Calu3 (cell line): ENCODE data around the gene ABCC8. TPM values are rescaled to one million over a fixed set of nuclear protein-coding genes. Genes with fewer than 3 reads are reported as not detected.

Experiments used
- BruUV-seq: library from RNA; stranded (reverse); fragments of 400-500 nt; replicated peaks from 2 replicates; lab custom pipeline; 2021; lab: Mats Ljungman, UMichigan
- CTCF ChIA-PET: fragments of 300-600 bp; sonication (Branson Sonifier 250); formaldehyde crosslinking; loops from one replicate; lab custom pipeline; 2022; ENCODE audit warnings: antibody characterized with exemption; lab: Charles Lee
- DNase-seq: peaks from one replicate; pipeline ENCODE4 v3.0.0; 2022
- H3K27ac Mint-ChIP-seq: one replicate; pipeline ENCODE4 v1.8.0; 2022; ENCODE audit warnings: mixed read lengths; ENCODE audit not compliant: unreplicated experiment
- H3K27me3 Mint-ChIP-seq: one replicate; pipeline ENCODE4 v1.8.0; 2022; ENCODE audit warnings: mixed read lengths; ENCODE audit not compliant: unreplicated experiment
- H3K36me3 Mint-ChIP-seq: one replicate; pipeline ENCODE4 v1.8.0; 2022; ENCODE audit warnings: mild to moderate bottlenecking, moderate library complexity, mixed read lengths; ENCODE audit not compliant: insufficient read depth, unreplicated experiment
- H3K4me1 Mint-ChIP-seq: one replicate; pipeline ENCODE4 v1.8.0; 2022; ENCODE audit warnings: mild to moderate bottlenecking, low read depth, mixed read lengths; ENCODE audit not compliant: unreplicated experiment
- H3K4me3 Mint-ChIP-seq: one replicate; pipeline ENCODE4 v1.8.0; 2022; ENCODE audit warnings: mild to moderate bottlenecking, low read depth, moderate library complexity, mixed read lengths; ENCODE audit not compliant: unreplicated experiment
- H3K9me3 Mint-ChIP-seq: one replicate; pipeline ENCODE4 v1.8.0; 2022; ENCODE audit warnings: low read depth, mixed read lengths; ENCODE audit not compliant: unreplicated experiment
- CTCF ChIP-seq: fragments of 200-600 bp; IDR thresholded peaks from one replicate; pipeline ENCODE4 v1.8.0; 2022; ENCODE audit warnings: antibody characterized with exemption; ENCODE audit not compliant: unreplicated experiment
- intact Hi-C: fragments of 100-400 bp; cut with micrococcal nuclease; formaldehyde crosslinking; loops from one replicate; pipeline ENCODE4 v1.10.0; 2022; ENCODE audit not compliant: unreplicated experiment
- total RNA-seq: library from RNA; stranded (reverse); gene quantifications from 2 replicates; pipeline ENCODE4 v1.2.3, GENCODE V29; 2022

ABCC8 gene
- total RNA-seq, 1 experiment from 2014 or later = 0.76 TPM

GRCh38 chr11:17400048-17400775, 76.4 kb downstream of the ABCC8 start:
- H3K36me3 Mint-ChIP-seq = no peaks in the 10 kb centered on the region
- DNase-seq = no peak
- no peak overlapping the region for H3K4me3 Mint-ChIP-seq
- TF ChIP-seq CTCF = no peak
- H3K9me3 Mint-ChIP-seq = peaks cover 3% of the 10 kb centered on the region
- no peak overlapping the region for H3K27ac Mint-ChIP-seq
- BruUV-seq = no TSS peak
- intact Hi-C loops = no loop called here
- H3K27me3 Mint-ChIP-seq = peaks cover 14% of the 10 kb centered on the region
- CTCF ChIA-PET = interaction anchor here (0.6 kb wide), 1 partner anchor 591 kb away, joined by 6 read pairs; no protein-coding TSS in a partner anchor
- peaks cover 17% of the 10 kb centered on the region for H3K4me1 Mint-ChIP-seq

GRCh38 chr11:17399236-17399635, 77.4 kb downstream of the ABCC8 start:
- Mint-ChIP-seq H3K4me1 (peaks cover 17% of the 10 kb centered on the region), H3K4me3 (no peak overlapping the region), H3K9me3 (peaks cover 3% of the 10 kb centered on the region), H3K27ac (no peak overlapping the region), H3K36me3 (no peaks in the 10 kb centered on the region), H3K27me3 (peaks cover 14% of the 10 kb centered on the region)
- BruUV-seq = no TSS peak
- no peak for TF ChIP-seq CTCF
- CTCF ChIA-PET = no interaction called here
- intact Hi-C loops = no loop called here
- DNase-seq = no peak

GRCh38 chr11:17397311-17398002, 79.2 kb downstream of the ABCC8 start:
- intact Hi-C loops = no loop called here
- H3K27me3 Mint-ChIP-seq = peaks cover 14% of the 10 kb centered on the region
- no TSS peak for BruUV-seq

More at GRCh38 chr11:17397311-17398002, 79.2 kb downstream of the ABCC8 start:
- H3K4me1 Mint-ChIP-seq = peaks cover 17% of the 10 kb centered on the region
- CTCF ChIA-PET = interaction anchor here (0.6 kb wide), 1 partner anchor 76 kb away, joined by 3 read pairs; no protein-coding TSS in a partner anchor
- peaks cover 3% of the 10 kb centered on the region for H3K9me3 Mint-ChIP-seq
- H3K27ac Mint-ChIP-seq = no peak overlapping the region
- H3K36me3 Mint-ChIP-seq = no peaks in the 10 kb centered on the region
- no peak for TF ChIP-seq CTCF
- no peak overlapping the region for H3K4me3 Mint-ChIP-seq
- no peak for DNase-seq
